Ishikawa (cell line): ENCODE measurements around the gene MYO7A.

Experiments
- CEBPB ChIP-seq: IDR thresholded peaks from 2 replicates; pipeline ENCODE4 v1.6.1; 2012
- CREB1 ChIP-seq: IDR thresholded peaks from 2 replicates; pipeline ENCODE4 v1.6.1; 2012; ENCODE audit warnings: low read depth
- EGR1 ChIP-seq: IDR thresholded peaks from 2 replicates; pipeline ENCODE4 v1.6.1; 2012
- EP300 ChIP-seq: IDR thresholded peaks from 2 replicates; pipeline ENCODE4 v1.6.1; 2012; ENCODE audit warnings: borderline replicate concordance
- FOXM1 ChIP-seq: IDR thresholded peaks from 2 replicates; pipeline ENCODE4 v1.6.1; 2012; ENCODE audit warnings: low read depth, borderline replicate concordance
- MAX ChIP-seq: IDR thresholded peaks from 2 replicates; pipeline ENCODE4 v1.6.1; 2012
- NFIC ChIP-seq: IDR thresholded peaks from 2 replicates; pipeline ENCODE4 v1.6.1; 2012
- RAD21 ChIP-seq: IDR thresholded peaks from 2 replicates; pipeline ENCODE4 v1.6.1; 2012; ENCODE audit warnings: low read depth
- REST ChIP-seq: IDR thresholded peaks from 2 replicates; pipeline ENCODE4 v1.6.1; 2012; ENCODE audit warnings: low read depth, mild to moderate bottlenecking
- TAF1 ChIP-seq: IDR thresholded peaks from 2 replicates; pipeline ENCODE4 v1.6.1; 2012; ENCODE audit warnings: low read depth, mild to moderate bottlenecking
- TCF12 ChIP-seq: IDR thresholded peaks from 2 replicates; pipeline ENCODE4 v1.6.1; 2012; ENCODE audit warnings: low read depth
- TEAD4 ChIP-seq: IDR thresholded peaks from 2 replicates; pipeline ENCODE4 v1.6.1; 2012
- USF1 ChIP-seq: IDR thresholded peaks from 2 replicates; pipeline ENCODE4 v1.6.1; 2012
- YY1 ChIP-seq: IDR thresholded peaks from 2 replicates; pipeline ENCODE4 v1.6.1; 2012; ENCODE audit warnings: low read depth
- ZBTB7A ChIP-seq: IDR thresholded peaks from 2 replicates; pipeline ENCODE4 v1.6.1; 2012; ENCODE audit warnings: low read depth

MYO7A gene

GRCh38 chr11:77129842-77130756 is 2.1 kb downstream of the MYO7A start:
- TF ChIP-seq TAF1 (no peak), FOXM1 (no peak)

- TF ChIP-seq REST (no peak), TEAD4 (peak; percentile 84), EGR1 (no peak), ZBTB7A (peak; percentile 60; the same call in 1 of the 2 replicates), NFIC (peak; percentile 81)
These were observed 2.9 kb downstream of the MYO7A start for GRCh38 chr11:77130763-77131513.

- TF ChIP-seq USF1, result no peak
- TF ChIP-seq RAD21, result no peak
- TF ChIP-seq YY1, result no peak
- TF ChIP-seq ZBTB7A, result no peak
- no peak for TF ChIP-seq CEBPB
- no peak for TF ChIP-seq NFIC
- no peak for TF ChIP-seq TEAD4
- TF ChIP-seq TAF1, result no peak
- no peak for TF ChIP-seq EGR1
- no peak for TF ChIP-seq MAX
- TF ChIP-seq REST, result no peak
- TF ChIP-seq FOXM1, result no peak
- TF ChIP-seq CREB1, result no peak
- TF ChIP-seq EP300, result no peak
- no peak for TF ChIP-seq TCF12
These were observed 3.5 kb downstream of the MYO7A start for GRCh38 chr11:77131560-77131959.

GRCh38 chr11:77135069-77135468 is 7.0 kb downstream of the MYO7A start:
- TF ChIP-seq MAX (no peak), RAD21 (no peak), REST (no peak), CEBPB (no peak), CREB1 (no peak), NFIC (no peak), USF1 (no peak), TEAD4 (no peak), EP300 (no peak), EGR1 (no peak), ZBTB7A (no peak)
